Aorta (tissue), 5 donors: ENCODE measurements around the gene CEP104. TPM values are rescaled to one million over a fixed set of nuclear protein-coding genes. Genes with fewer than 3 reads are reported as not detected.
A peak's percentile ranks its signal among the peaks of the same experiment; 100 is the strongest.

ENCODE experiments used
- ATAC-seq: fragments of 200-7000 bp; cut with Tn5 transposase; one replicate; pipeline ENCODE4 v1.9.1; 2022; ENCODE audit warnings: moderate library complexity; ENCODE audit not compliant: low FRiP score
- DNase-seq, 2 donors: peaks; one replicate each; pipeline ENCODE4 v3.0.0-alpha.2; 2020
- H3K27ac ChIP-seq, 2 donors: one replicate each; pipeline ENCODE4 v1.5.1; 2013; ENCODE audit warnings: low read length in 2 of 2, mild to moderate bottlenecking in 2 of 2, moderate library complexity in 2 of 2, control low read depth in 1 of 2, inconsistent platforms in 1 of 2, low read depth in 1 of 2
- H3K27me3 ChIP-seq, 2 donors: one replicate each; pipeline ENCODE4 v1.6.1; 2013; ENCODE audit warnings: control low read depth in 1 of 2, low read length in 1 of 2, mild to moderate bottlenecking in 1 of 2, moderate library complexity in 1 of 2; ENCODE audit not compliant: insufficient read depth in 2 of 2, control insufficient read depth in 1 of 2
- H3K36me3 ChIP-seq, 2 donors: one replicate each; pipeline ENCODE4 v1.6.1; 2013; ENCODE audit warnings: control low read depth in 1 of 2, low read length in 1 of 2, mild to moderate bottlenecking in 1 of 2; ENCODE audit not compliant: insufficient read depth in 2 of 2, control insufficient read depth in 1 of 2
- H3K4me1 ChIP-seq, 2 donors: one replicate each; pipeline ENCODE4 v1.6.1; 2013; ENCODE audit warnings: low read length in 2 of 2, control low read depth in 1 of 2, mild to moderate bottlenecking in 1 of 2, moderate library complexity in 1 of 2; ENCODE audit not compliant: insufficient read depth in 2 of 2, control insufficient read depth in 1 of 2
- H3K4me3 ChIP-seq, 2 donors: one replicate each; pipeline ENCODE4 v1.5.1; 2013; ENCODE audit warnings: low read length in 2 of 2, control low read depth in 1 of 2, mild to moderate bottlenecking in 1 of 2
- H3K9me3 ChIP-seq: one replicate; pipeline ENCODE4 v1.6.1; 2013; ENCODE audit warnings: mild to moderate bottlenecking, low read length; ENCODE audit not compliant: control insufficient read depth
- WGBS, 2 donors: extraction: QIAGEN DNeasy Blood & Tissue Kit; methylation state at CpG; one replicate each; pipeline ENCODE4 v1.1.7; 2013; 5-methylcytosine and 5-hydroxymethylcytosine counted together
- intact Hi-C, 2 donors: fragments of 100-400 bp; cut with DNase I; formaldehyde crosslinking; loops; one replicate each; pipeline versions ENCODE4 v1.14.2 to v1.15.0; 2022
- polyA plus RNA-seq, 2 donors: library from polyadenylated mRNA; stranded (reverse); fragments of 200-250 nt; gene quantifications; one replicate each; pipeline ENCODE4 v1.2.3, GENCODE V29; 2013
- total RNA-seq, 2 donors: library from RNA; stranded (reverse); fragmentation: NEBNext Ultra II Directional; extraction: Animal tissue kit (Norgen Biotek cat#: 25700); gene quantifications; one replicate each; pipeline ENCODE4 v1.2.1, GENCODE V29; 2021
- donor health status: healthy with polysubstance abuse.
- donor health status: Bipolar disorder and iron deficiency.
- donor health status: DM: no; HTN: no; CAD: no.
- donor health status: DM: no; HTN: no; CAD: no.
- donor health status: DM: yes; HTN: yes; CAD: no.

CEP104 gene
- total and polyA plus RNA-seq, 4 donors = 8.1 to 53.6 (median 28.2) TPM

GRCh38 chr1:3820316-3820715 is 36.7 kb downstream of the CEP104 start:
- DNase-seq (peak in 1 of 2 donors; percentile 51), ATAC-seq (no peak)
- no peaks in the 10 kb centered on the region for H3K4me1 ChIP-seq
- intact Hi-C loops = no loop called here
- H3K27me3 ChIP-seq = no peaks in the 10 kb centered on the region
- WGBS, 2 donors = 84 to 89% methylated on average over 8 of the region's 8 CpGs
- H3K9me3 ChIP-seq = no peaks in the 10 kb centered on the region
- peaks cover 0 to 3% of the 10 kb centered on the region in 2 donors for H3K36me3 ChIP-seq
- no peak overlapping the region for H3K27ac ChIP-seq
- no peak overlapping the region for H3K4me3 ChIP-seq

- H3K4me1 ChIP-seq = no peaks in the 10 kb centered on the region
- H3K27ac ChIP-seq = no peak overlapping the region
- DNase-seq (peak in 1 of 2 donors; percentile 44), ATAC-seq (no peak)
- peaks cover 0 to 4% of the 10 kb centered on the region in 2 donors for H3K36me3 ChIP-seq
- H3K27me3 ChIP-seq = no peaks in the 10 kb centered on the region
- intact Hi-C loops = no loop called here
- H3K4me3 ChIP-seq = no peak overlapping the region
- 49 to 57% methylated on average over 10 of the region's 10 CpGs for WGBS, 2 donors
- no peaks in the 10 kb centered on the region for H3K9me3 ChIP-seq
These were observed 37.2 kb downstream of the CEP104 start for GRCh38 chr1:3819771-3820200.

GRCh38 chr1:3817821-3818597 is 39.0 kb downstream of the CEP104 start:
- intact Hi-C loops = no loop called here
- Histone ChIP-seq H3K4me3 (no peak overlapping the region), H3K4me1 (no peaks in the 10 kb centered on the region), H3K27me3 (no peaks in the 10 kb centered on the region), H3K27ac (no peak overlapping the region), H3K36me3 (peaks cover 0 to 3% of the 10 kb centered on the region in 2 donors), H3K9me3 (no peaks in the 10 kb centered on the region)
- WGBS, 2 donors = 91 to 92% methylated on average over 28 of the region's 28 CpGs
- ATAC-seq (no peak), DNase-seq (peak; percentile 21 to 66)

GRCh38 chr1:3817138-3817740 is 39.8 kb downstream of the CEP104 start:
- Histone ChIP-seq H3K36me3 (peaks cover 0 to 3% of the 10 kb centered on the region in 2 donors), H3K27me3 (no peaks in the 10 kb centered on the region)

GRCh38 chr1:3816331-3817137 is 40.5 kb downstream of the CEP104 start:
- intact Hi-C loops = no loop called here
- Histone ChIP-seq H3K36me3 (peaks cover 0 to 3% of the 10 kb centered on the region in 2 donors), H3K27ac (no peak overlapping the region), H3K27me3 (no peaks in the 10 kb centered on the region), H3K4me3 (no peak overlapping the region), H3K9me3 (no peaks in the 10 kb centered on the region), H3K4me1 (no peaks in the 10 kb centered on the region)
- WGBS, 2 donors = 90 to 92% methylated on average over 38 of the region's 38 CpGs
- DNase-seq (peak; percentile 33 to 67), ATAC-seq (peak; percentile 24)

More at GRCh38 chr1:3817138-3817740, 39.8 kb downstream of the CEP104 start:
- Histone ChIP-seq H3K4me3 (no peak overlapping the region), H3K4me1 (no peaks in the 10 kb centered on the region), H3K27ac (no peak overlapping the region), H3K9me3 (no peaks in the 10 kb centered on the region)
- WGBS, 2 donors = 91 to 94% methylated on average over 17 of the region's 17 CpGs
- DNase-seq = peak; percentile 32 to 58
- peak; percentile 11 for ATAC-seq
- intact Hi-C loops = no loop called here

GRCh38 chr1:3814771-3815561 is 42.0 kb downstream of the CEP104 start:
- intact Hi-C loops = no loop called here
- Histone ChIP-seq H3K9me3 (no peaks in the 10 kb centered on the region), H3K4me3 (no peak overlapping the region), H3K4me1 (no peaks in the 10 kb centered on the region), H3K36me3 (peaks cover 0 to 3% of the 10 kb centered on the region in 2 donors), H3K27ac (no peak overlapping the region), H3K27me3 (no peaks in the 10 kb centered on the region)
- peak; percentile 30 to 65 for DNase-seq
- ATAC-seq = no peak
- WGBS, 2 donors = 88 to 92% methylated on average over 42 of the region's 42 CpGs

GRCh38 chr1:3814065-3814464 is 42.9 kb downstream of the CEP104 start:
- Histone ChIP-seq H3K9me3 (no peaks in the 10 kb centered on the region), H3K4me3 (no peak overlapping the region), H3K36me3 (peaks cover 0 to 3% of the 10 kb centered on the region in 2 donors), H3K27ac (no peak overlapping the region), H3K4me1 (no peaks in the 10 kb centered on the region), H3K27me3 (no peaks in the 10 kb centered on the region)
- DNase-seq (peak in 1 of 2 donors; percentile 15), ATAC-seq (no peak)
- intact Hi-C loops = no loop called here
- 95 to 100% methylated on average over 2 of the region's 2 CpGs for WGBS, 2 donors

- H3K27me3 ChIP-seq = no peaks in the 10 kb centered on the region
- intact Hi-C loops = no loop called here
- DNase-seq = no peak
- H3K4me3 ChIP-seq = no peak overlapping the region
- H3K27ac ChIP-seq = no peak overlapping the region
- ATAC-seq = no peak
- no peaks in the 10 kb centered on the region for H3K4me1 ChIP-seq
- no peaks in the 10 kb centered on the region for H3K9me3 ChIP-seq
- 37 to 47% methylated on average over 2 of the region's 2 CpGs for WGBS, 2 donors
- peaks cover 0 to 3% of the 10 kb centered on the region in 2 donors for H3K36me3 ChIP-seq
These were observed 45.5 kb downstream of the CEP104 start for GRCh38 chr1:3811595-3811911.
